Stimulated activated naive CD8-positive, alpha-beta T cell treated with anti-CD3 and anti-CD28 coated beads, Interleukin-15, Interleukin-2, amounts not matched to agents 100 ng/mL and 50 ng/mL, for 24 hours (primary cell): Measurements from ENCODE around the gene UBE2H.
"Not testable (repeated sequence)": the region's sequence is repeated elsewhere in the genome, so short reads cannot be mapped to it uniquely, and the experiment has no call there.

ENCODE experiments used
- H3K27ac Mint-ChIP-seq: one replicate; pipeline ENCODE4 v1.8.0; 2021; ENCODE audit warnings: mild to moderate bottlenecking, mixed read lengths
- H3K27me3 Mint-ChIP-seq: one replicate; pipeline ENCODE4 v1.8.0; 2021; ENCODE audit warnings: mixed read lengths
- H3K36me3 Mint-ChIP-seq: one replicate; pipeline ENCODE4 v1.8.0; 2021; ENCODE audit warnings: low read depth, mixed read lengths
- H3K4me1 Mint-ChIP-seq: one replicate; pipeline ENCODE4 v1.8.0; 2021; ENCODE audit warnings: low read depth, mixed read lengths
- H3K4me3 Mint-ChIP-seq: one replicate; pipeline ENCODE4 v1.8.0; 2021; ENCODE audit warnings: mild to moderate bottlenecking, mixed read lengths
- H3K9me3 Mint-ChIP-seq: one replicate; pipeline ENCODE4 v1.8.0; 2021; ENCODE audit warnings: mixed read lengths

UBE2H gene

DNA sequence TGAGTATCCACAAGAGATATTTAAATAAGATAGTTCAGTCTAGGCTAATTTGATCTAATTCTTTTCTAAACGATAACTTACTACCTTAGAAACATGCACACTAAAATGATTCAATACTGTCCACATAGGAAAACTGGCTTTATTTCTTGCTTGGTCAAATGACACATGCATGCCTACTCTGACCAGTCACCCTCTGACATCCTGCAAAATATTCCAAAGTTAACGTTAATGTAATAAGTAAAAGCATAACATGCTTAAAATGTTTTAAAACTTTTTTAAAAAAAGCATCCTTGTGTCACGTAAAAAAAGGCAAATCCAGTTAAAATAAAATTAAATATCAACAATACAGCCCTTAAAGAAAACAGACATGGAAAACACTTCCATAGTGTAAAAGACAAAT is 70.2 kb downstream of the UBE2H start:
- Mint-ChIP-seq H3K36me3 (peaks cover 13% of the 10 kb centered on the region), H3K27ac (no peak overlapping the region), H3K4me1 (peaks cover 22% of the 10 kb centered on the region), H3K9me3 (no peaks in the 10 kb centered on the region), H3K27me3 (no peaks in the 10 kb centered on the region), H3K4me3 (no peak overlapping the region)

DNA sequence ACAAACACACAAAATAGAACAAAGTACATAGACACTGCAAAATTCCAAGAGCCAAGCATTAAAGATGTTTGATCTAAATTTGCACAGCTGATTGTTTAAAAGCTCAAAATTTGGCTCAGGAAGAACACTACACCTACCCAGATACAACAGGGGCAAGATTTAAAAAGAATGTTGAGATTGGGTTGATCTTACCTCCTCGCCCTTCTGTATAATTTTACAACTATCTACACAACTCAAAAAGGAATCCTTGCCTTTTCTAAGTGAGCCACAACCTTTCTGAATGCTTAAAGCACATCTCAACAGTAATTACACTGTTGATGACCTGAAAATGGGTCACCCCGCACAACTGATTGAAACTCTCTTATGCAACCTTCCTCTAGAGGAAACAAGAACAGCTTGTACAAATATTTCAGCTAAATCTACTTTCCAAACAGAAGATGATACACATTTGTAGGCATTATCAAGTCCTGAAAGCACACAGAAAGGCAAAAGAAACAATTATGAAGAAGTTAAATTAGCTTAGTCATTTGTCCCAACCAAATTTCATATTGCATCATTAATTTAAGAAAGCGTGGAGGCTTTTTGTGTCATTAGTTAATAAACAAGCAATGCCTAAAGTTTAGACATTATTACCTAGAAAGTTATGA is 75.5 kb downstream of the UBE2H start:
- Mint-ChIP-seq H3K36me3 (peaks cover 21% of the 10 kb centered on the region), H3K27me3 (no peaks in the 10 kb centered on the region), H3K9me3 (no peaks in the 10 kb centered on the region), H3K4me3 (no peak overlapping the region), H3K4me1 (peaks cover 50% of the 10 kb centered on the region), H3K27ac (peak overlapping the region; percentile 49)

DNA sequence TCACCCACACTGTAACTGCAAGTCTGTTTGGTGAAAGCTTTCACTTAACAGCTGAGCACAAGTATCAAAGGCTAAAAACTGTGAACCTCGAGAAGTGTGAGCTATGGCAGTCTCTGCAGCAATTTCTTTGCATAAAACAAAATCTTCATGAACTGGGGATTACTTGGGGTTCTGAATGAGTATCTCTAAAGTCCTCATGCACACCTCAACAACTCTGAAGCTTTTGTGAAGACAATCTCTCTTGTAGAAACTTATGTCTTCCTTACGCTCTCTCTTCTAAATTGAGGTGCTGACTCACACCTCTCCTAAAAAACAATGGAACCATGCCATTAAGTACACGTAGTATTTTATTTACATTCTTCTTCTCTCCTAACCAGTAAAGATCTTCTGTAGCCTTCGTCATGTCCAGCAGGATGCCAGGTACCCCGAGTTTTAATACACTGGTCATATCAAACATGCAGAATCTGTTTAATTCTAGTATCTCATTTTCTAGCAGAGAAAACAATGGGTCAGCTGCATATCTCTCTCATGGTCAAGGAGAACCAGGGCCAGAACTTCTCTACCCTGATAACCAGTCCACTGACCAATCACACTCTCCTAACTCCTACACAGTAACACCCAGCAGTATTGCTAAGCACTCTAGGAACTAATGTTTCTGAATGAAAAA is 76.9 kb downstream of the UBE2H start:
- Mint-ChIP-seq H3K9me3 (no peaks in the 10 kb centered on the region), H3K36me3 (peaks cover 30% of the 10 kb centered on the region), H3K4me1 (peaks cover 53% of the 10 kb centered on the region), H3K4me3 (peak overlapping the region; percentile 24), H3K27ac (peak overlapping the region; percentile 33), H3K27me3 (no peaks in the 10 kb centered on the region)

DNA sequence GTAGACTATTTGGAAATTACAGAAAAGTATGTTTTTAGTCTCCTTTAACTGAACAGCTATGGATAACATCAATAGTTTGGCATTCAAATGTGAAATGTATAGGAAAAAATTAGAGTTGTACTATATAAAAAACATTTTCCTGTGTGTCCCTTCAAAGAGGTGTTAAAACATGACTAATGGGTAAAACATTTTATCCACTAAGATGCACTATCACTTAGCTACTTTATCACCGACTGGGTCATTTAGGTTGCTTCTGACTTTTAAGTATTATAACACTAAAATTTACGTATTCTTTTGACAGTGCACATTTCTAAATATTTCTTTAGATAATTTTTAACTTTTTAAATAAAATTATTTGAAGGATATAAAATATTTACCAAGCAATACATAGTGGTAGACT is 77.6 kb downstream of the UBE2H start:
- Mint-ChIP-seq H3K4me1 (peaks cover 49% of the 10 kb centered on the region), H3K27me3 (no peaks in the 10 kb centered on the region), H3K27ac (no peak overlapping the region), H3K9me3 (no peaks in the 10 kb centered on the region), H3K36me3 (peaks cover 32% of the 10 kb centered on the region), H3K4me3 (no peak overlapping the region)

DNA sequence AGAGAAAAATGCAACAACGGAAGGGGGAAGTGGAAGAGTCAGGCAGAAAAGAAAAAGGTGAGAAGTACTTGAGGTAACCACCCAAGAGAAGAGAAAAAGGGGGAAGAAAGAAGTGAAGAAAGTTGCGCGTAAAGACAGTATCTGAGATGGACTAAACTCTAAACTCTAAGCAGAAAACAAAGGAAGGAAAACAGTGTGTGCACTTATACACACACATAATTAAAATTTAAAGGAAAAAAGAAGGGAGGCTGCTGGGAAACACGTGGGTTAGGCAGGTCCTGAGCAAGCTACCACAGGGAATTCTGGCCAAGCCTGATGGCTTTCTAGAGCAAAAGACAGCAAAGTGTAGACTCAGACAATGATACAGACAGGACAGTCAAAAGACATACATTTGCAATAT is 78.0 kb downstream of the UBE2H start:
- no peak overlapping the region for H3K4me3 Mint-ChIP-seq
- H3K9me3 Mint-ChIP-seq: no peaks in the 10 kb centered on the region
- H3K27me3 Mint-ChIP-seq: no peaks in the 10 kb centered on the region
- H3K36me3 Mint-ChIP-seq: peaks cover 29% of the 10 kb centered on the region
- H3K27ac Mint-ChIP-seq: peak overlapping the region; percentile 21
- peaks cover 45% of the 10 kb centered on the region for H3K4me1 Mint-ChIP-seq

DNA sequence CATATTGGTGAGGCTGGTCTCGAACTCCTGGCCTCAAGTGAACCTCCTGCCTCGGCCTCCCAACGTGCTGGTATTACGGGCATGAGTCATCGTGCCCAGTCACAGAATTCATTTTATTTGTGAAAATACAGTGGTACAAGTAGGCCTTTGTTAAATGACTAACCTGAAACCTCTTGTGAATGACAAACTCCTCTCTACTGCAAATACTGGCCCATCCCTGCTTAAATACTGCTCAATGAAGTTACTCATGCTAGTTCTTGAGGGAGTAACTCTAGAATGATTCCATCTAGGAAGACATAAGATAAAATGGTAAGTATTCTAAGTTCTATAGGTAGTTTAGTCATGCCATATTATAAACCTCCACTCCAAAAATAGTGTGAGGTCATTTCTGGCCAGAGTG is 80.7 kb downstream of the UBE2H start:
- peaks cover 26% of the 10 kb centered on the region for H3K36me3 Mint-ChIP-seq
- H3K4me3 Mint-ChIP-seq: no peak overlapping the region
- peaks cover 33% of the 10 kb centered on the region for H3K4me1 Mint-ChIP-seq
- H3K27me3 Mint-ChIP-seq: no peaks in the 10 kb centered on the region
- H3K9me3 Mint-ChIP-seq: no peaks in the 10 kb centered on the region
- no peak overlapping the region for H3K27ac Mint-ChIP-seq

DNA sequence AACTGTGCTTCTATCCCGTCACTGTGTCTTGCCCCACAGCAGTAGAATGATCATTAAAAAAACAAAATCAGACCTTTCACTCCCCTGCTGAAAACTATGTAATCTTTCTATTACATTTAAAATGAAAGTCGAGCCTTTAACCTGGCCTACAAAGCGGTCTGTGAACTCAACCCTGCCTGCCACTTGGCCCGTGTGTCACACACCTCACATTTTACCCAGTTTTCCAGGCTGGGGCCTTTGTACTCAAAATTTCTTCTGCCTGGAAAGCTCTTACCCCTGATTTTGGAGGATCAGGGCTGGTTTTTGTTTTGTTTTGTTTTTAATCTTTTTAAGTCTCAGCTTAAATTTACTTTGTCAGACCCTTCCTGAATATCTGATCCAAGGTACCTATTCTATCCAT is 82.1 kb downstream of the UBE2H start:
- Mint-ChIP-seq H3K36me3 (peaks cover 22% of the 10 kb centered on the region), H3K9me3 (no peaks in the 10 kb centered on the region), H3K4me3 (no peak overlapping the region), H3K4me1 (peaks cover 27% of the 10 kb centered on the region), H3K27me3 (no peaks in the 10 kb centered on the region), H3K27ac (no peak overlapping the region)

DNA sequence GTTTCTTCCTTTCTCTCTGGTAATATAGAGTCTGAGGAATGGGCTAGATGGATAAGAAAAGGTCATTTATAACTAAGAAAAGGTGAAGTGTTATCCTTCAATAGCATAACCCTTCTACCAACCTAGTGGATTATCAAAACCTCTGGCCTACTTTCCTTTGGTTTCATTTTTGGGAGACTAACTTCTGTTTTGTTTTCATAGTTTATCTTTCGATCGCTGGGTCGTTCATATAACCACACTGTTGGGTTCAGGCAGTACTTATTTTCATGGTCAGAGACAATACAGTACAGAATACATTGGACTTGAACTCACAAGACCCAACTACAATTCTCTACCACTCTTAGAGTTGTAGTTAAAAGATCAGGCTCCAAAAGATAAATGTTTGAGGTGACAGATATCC is 86.5 kb downstream of the UBE2H start:
- no peak overlapping the region for H3K4me3 Mint-ChIP-seq
- H3K9me3 Mint-ChIP-seq: no peaks in the 10 kb centered on the region
- H3K4me1 Mint-ChIP-seq: peaks cover 40% of the 10 kb centered on the region
- H3K27me3 Mint-ChIP-seq: no peaks in the 10 kb centered on the region
- H3K36me3 Mint-ChIP-seq: peaks cover 13% of the 10 kb centered on the region
- no peak overlapping the region for H3K27ac Mint-ChIP-seq

DNA sequence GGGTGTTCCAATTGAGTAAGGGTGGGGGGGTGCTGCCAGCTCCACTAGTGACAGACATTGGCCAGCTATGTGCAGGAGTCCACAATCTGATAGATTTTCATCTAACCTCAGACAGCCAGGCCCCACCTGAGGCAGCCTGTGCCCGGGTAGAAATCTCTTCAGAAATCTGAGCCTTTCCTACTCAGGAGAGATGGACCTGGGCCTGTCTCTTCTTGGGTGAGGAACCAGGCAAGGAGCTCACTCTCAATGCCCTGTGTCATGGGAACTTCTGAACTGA is 86.9 kb downstream of the UBE2H start:
- peaks cover 43% of the 10 kb centered on the region for H3K4me1 Mint-ChIP-seq
- no peak overlapping the region for H3K27ac Mint-ChIP-seq

DNA sequence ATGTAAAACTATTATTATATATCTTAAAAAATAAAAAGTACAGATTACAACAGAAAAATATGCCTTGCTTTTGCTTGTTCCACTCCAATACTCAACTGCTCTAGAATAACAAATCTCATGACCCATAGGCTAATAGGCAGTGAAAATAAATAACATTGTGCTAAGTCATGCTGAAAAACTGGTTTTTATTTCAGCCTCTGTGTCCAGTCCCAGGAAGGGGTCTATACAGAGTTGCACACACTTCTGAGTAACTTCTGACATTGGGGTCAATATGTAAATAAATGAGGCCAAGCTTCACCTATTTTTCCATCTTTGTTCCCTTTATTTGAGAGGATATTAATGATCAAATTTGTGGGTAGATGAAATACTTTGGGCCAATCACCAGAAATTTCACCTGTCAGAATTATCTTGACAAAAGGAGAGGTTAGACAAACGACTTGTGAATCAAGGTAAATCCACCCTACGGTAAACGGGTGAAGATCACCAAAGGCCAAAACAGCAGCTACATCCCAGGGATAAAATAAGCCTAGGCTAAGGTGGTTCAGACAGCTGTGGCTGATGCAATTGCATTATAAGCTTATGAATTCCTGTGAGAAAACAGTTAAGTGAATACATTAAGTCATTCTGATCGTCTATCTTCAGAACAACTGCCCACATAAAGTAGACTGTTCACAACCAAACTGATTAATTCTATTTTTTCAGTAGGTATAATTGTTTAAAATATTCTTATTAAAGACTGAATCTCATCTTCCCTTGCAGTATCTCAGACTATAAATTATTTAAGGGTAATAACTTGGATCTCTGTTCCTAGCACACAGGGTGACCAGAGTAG is 87.5 kb downstream of the UBE2H start:
- H3K36me3 Mint-ChIP-seq: peaks cover 8% of the 10 kb centered on the region
- no peak overlapping the region for H3K27ac Mint-ChIP-seq
- H3K27me3 Mint-ChIP-seq: no peaks in the 10 kb centered on the region
- no peaks in the 10 kb centered on the region for H3K9me3 Mint-ChIP-seq
- no peak overlapping the region for H3K4me3 Mint-ChIP-seq
- peaks cover 48% of the 10 kb centered on the region for H3K4me1 Mint-ChIP-seq

More for the DNA sequence above, 86.9 kb downstream of the UBE2H start:
- peaks cover 9% of the 10 kb centered on the region for H3K36me3 Mint-ChIP-seq
- H3K4me3 Mint-ChIP-seq: no peak overlapping the region
- no peaks in the 10 kb centered on the region for H3K27me3 Mint-ChIP-seq
- no peaks in the 10 kb centered on the region for H3K9me3 Mint-ChIP-seq

DNA sequence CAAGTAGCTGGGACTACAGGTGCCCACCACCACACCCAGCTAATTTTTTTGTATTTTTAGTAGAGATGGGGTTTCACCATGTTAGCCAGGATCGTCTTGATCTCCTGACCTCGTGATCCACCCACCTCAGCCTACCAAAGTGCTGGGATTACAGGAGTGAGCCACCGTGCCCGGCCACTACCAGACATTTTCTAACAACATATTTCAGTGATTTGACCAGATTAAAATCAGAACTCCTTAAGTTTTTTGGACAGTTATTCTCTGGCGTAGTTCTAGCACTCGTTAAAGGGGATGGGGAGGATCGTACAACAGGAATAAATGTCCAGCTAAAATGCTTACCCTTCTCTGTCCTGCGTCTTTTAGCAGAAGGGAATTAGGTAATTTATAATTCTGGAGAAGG is 88.1 kb downstream of the UBE2H start:
- H3K27me3 Mint-ChIP-seq, H3K4me3 Mint-ChIP-seq, H3K27ac Mint-ChIP-seq, H3K36me3 Mint-ChIP-seq, H3K9me3 Mint-ChIP-seq: not testable (repeated sequence)
- peaks cover 55% of the 10 kb centered on the region for H3K4me1 Mint-ChIP-seq

DNA sequence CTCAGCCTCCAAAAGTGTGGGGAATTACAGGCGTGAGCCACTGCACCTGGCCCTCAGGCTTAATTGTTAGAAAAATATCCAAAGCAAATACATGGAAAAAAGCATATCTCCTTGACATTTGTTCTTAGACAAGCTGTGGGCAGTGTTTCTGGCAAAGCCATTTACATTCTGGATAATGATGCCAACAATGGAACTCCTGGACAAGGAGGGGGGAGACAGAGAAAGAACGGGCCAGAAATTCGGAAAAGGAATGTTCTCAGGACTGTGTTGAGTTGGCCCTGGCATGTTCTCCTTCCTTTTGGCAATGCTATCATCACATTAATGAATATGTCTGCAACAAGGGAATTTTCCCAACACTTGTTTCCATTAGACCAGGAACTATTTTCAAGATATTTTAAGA is 88.7 kb downstream of the UBE2H start:
- Mint-ChIP-seq H3K9me3 (no peaks in the 10 kb centered on the region), H3K27me3 (no peaks in the 10 kb centered on the region), H3K27ac (no peak overlapping the region), H3K36me3 (peaks cover 4% of the 10 kb centered on the region), H3K4me1 (peaks cover 57% of the 10 kb centered on the region), H3K4me3 (no peak overlapping the region)

DNA sequence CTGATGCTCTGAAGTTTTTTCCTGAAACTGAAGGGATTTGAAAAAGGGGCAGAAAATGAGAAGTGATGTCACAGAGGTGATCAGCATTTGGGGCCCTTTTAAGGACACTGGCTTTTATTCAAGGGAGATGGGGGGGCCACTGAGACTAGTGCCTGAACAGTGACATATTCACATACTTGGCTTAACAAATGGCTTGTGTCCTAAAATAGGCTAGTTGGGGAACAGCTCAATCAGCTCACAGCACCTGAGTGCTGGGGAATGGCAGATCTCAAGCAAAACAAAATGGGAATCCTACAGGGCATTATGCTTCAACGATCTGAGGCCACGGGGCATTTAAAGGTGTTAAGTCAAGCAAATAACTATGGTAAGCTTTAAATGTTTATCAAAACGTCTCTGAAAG is 90.1 kb downstream of the UBE2H start:
- Mint-ChIP-seq H3K4me1 (peaks cover 63% of the 10 kb centered on the region), H3K27ac (no peak overlapping the region), H3K36me3 (peaks cover under 1% of the 10 kb centered on the region), H3K9me3 (no peaks in the 10 kb centered on the region), H3K4me3 (no peak overlapping the region), H3K27me3 (no peaks in the 10 kb centered on the region)

DNA sequence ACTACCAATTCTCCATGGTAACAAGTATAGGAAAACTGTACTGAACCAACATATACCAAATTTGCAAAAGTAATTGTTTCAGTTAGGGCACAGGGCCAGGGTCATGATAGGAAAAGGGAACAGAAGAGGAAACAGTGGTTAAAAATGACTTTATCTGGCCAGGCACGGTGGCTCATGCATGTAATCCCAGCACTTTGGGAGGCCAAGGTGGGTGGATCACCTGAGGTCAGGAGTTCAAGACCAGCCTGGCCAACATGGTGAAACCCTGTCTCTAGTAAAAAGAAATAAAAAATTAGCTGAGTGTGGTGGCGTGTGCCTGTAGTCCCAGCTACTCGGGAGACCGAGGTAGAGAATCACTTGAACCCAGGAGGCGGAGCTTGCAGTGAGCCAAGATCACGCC is 92.0 kb downstream of the UBE2H start:
- peaks cover 62% of the 10 kb centered on the region for H3K4me1 Mint-ChIP-seq
- H3K27ac Mint-ChIP-seq, H3K27me3 Mint-ChIP-seq, H3K4me3 Mint-ChIP-seq, H3K36me3 Mint-ChIP-seq, H3K9me3 Mint-ChIP-seq: not testable (repeated sequence)

DNA sequence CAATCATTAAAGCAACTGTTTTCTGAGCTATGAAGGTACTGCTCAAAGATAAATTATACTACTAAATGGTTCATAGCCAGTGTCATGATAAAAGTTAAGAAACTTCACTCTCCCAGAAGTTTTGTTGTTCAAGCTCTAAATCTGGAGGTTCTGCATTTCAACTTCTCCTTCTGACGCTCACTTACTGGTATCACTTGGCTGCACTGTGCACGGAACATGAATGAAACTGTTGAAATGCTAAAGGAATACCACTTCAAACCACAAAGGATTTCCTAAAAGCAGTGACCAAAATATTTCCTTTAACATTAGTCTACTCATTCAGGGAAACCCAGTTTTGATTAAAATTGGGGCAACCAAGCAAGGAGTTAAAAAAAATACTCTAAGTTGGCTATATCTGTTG is 93.6 kb downstream of the UBE2H start:
- H3K27me3 Mint-ChIP-seq: no peaks in the 10 kb centered on the region
- H3K4me1 Mint-ChIP-seq: peaks cover 66% of the 10 kb centered on the region
- no peak overlapping the region for H3K27ac Mint-ChIP-seq
- H3K4me3 Mint-ChIP-seq: no peak overlapping the region
- H3K9me3 Mint-ChIP-seq: no peaks in the 10 kb centered on the region
- peaks cover 6% of the 10 kb centered on the region for H3K36me3 Mint-ChIP-seq
